Brain microvascular endothelial cell (primary cell): ENCODE data around the gene BANK1.

Experiments
- DNase-seq: peaks from one replicate; pipeline ENCODE4 v3.0.0-alpha.2; 2020
- H3K27ac ChIP-seq: fragments of 250-450 bp; sonication (Bioruptor Pico); 2 replicates; pipeline ENCODE4 v1.5.1; 2020; ENCODE audit warnings: mild to moderate bottlenecking, moderate library complexity
- H3K27me3 ChIP-seq: fragments of 250-450 bp; sonication (Bioruptor Pico); replicated peaks from 2 replicates; pipeline ENCODE4 v1.5.1; 2020; ENCODE audit warnings: mild to moderate bottlenecking
- H3K36me3 ChIP-seq: fragments of 250-450 bp; sonication (Bioruptor Pico); replicated peaks from 2 replicates; pipeline ENCODE4 v1.5.1; 2020; ENCODE audit warnings: mild to moderate bottlenecking
- H3K4me3 ChIP-seq: 2 replicates; pipeline ENCODE4 v1.5.1; 2011; ENCODE audit warnings: low read depth, mild to moderate bottlenecking, control low read depth, low read length, moderate library complexity
- CTCF ChIP-seq: IDR thresholded peaks from 2 replicates; pipeline ENCODE4 v1.5.1; 2011; ENCODE audit warnings: low read depth, mild to moderate bottlenecking, moderate library complexity, low read length, control low read depth, inconsistent platforms; ENCODE audit errors: missing control alignments
- in situ Hi-C: cut with HindIII; loops from 2 replicates; pipeline ENCODE4 v1.10.0; 2017; ENCODE audit warnings: low sequenced_read_pairs, low pct_ligation_motif_present

BANK1 gene

GRCh38 chr4:102064747-102065442, 274.4 kb downstream of the BANK1 start:
- no peaks in the 10 kb centered on the region for H3K36me3 ChIP-seq
- TF ChIP-seq CTCF: no peak
- no peak for DNase-seq
- H3K27me3 ChIP-seq: no peaks in the 10 kb centered on the region
- in situ Hi-C loops: no loop called here
- H3K4me3 ChIP-seq: no peak overlapping the region
- H3K27ac ChIP-seq: no peak overlapping the region

GRCh38 chr4:102076622-102077021, 286.1 kb downstream of the BANK1 start:
- Histone ChIP-seq H3K27ac (no peak overlapping the region), H3K27me3 (no peaks in the 10 kb centered on the region), H3K36me3 (no peaks in the 10 kb centered on the region), H3K4me3 (no peak overlapping the region)
- in situ Hi-C loops: no loop called here
- DNase-seq: no peak
- TF ChIP-seq CTCF: no peak

- in situ Hi-C loops: no loop called here
- Histone ChIP-seq H3K4me3 (no peak overlapping the region), H3K27me3 (no peaks in the 10 kb centered on the region), H3K27ac (no peak overlapping the region), H3K36me3 (no peaks in the 10 kb centered on the region)
- TF ChIP-seq CTCF: no peak
- DNase-seq: no peak
These were observed 289.7 kb downstream of the BANK1 start for GRCh38 chr4:102080184-102080583.

- DNase-seq: no peak
- in situ Hi-C loops: no loop called here
- no peak overlapping the region for H3K27ac ChIP-seq
- H3K27me3 ChIP-seq: no peaks in the 10 kb centered on the region
- no peak for TF ChIP-seq CTCF
- H3K36me3 ChIP-seq: no peaks in the 10 kb centered on the region
- no peak overlapping the region for H3K4me3 ChIP-seq
These were observed 299.5 kb downstream of the BANK1 start for GRCh38 chr4:102089850-102090621.

- DNase-seq: no peak
- no peaks in the 10 kb centered on the region for H3K36me3 ChIP-seq
- in situ Hi-C loops: no loop called here
- H3K27ac ChIP-seq: no peak overlapping the region
- no peak overlapping the region for H3K4me3 ChIP-seq
- no peak for TF ChIP-seq CTCF
- no peaks in the 10 kb centered on the region for H3K27me3 ChIP-seq
These were observed 301.1 kb downstream of the BANK1 start for GRCh38 chr4:102091656-102092055.
